ENCODE results near the gene ST3GAL6.

Gene ST3GAL6

DNA sequence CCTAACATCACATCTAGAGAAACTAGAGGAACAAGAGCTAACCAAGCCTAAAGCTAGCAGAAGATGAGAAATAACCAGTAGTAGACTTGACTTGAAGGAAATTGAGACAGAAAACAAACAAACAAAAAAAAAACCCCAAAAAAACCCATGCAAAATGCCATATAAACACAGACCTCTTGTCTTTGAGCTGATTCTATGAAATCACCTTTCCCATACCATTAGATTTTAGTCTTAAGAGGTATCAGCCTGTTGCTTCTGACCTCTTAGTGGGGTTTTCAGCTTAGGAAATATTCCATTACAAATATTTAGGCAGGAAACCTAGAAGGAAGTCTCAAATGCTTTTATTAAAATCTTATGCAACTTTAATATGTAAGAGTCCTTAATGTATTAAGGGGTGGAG is 23.9 kb upstream of the ST3GAL6 start:
- H3K4me2 ChIP-seq (ENCODE audit: low read length) = no peak overlapping the region
- no peak for TF ChIP-seq EZH2 (IDR thresholded peaks at IDR 0.05; ENCODE audit: borderline replicate concordance, low read length)
- TF ChIP-seq, protein P1, sequence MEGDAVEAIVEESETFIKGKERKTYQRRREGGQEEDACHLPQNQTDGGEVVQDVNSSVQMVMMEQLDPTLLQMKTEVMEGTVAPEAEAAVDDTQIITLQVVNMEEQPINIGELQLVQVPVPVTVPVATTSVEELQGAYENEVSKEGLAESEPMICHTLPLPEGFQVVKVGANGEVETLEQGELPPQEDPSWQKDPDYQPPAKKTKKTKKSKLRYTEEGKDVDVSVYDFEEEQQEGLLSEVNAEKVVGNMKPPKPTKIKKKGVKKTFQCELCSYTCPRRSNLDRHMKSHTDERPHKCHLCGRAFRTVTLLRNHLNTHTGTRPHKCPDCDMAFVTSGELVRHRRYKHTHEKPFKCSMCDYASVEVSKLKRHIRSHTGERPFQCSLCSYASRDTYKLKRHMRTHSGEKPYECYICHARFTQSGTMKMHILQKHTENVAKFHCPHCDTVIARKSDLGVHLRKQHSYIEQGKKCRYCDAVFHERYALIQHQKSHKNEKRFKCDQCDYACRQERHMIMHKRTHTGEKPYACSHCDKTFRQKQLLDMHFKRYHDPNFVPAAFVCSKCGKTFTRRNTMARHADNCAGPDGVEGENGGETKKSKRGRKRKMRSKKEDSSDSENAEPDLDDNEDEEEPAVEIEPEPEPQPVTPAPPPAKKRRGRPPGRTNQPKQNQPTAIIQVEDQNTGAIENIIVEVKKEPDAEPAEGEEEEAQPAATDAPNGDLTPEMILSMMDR (IDR thresholded peaks at IDR 0.05; ENCODE audit: low read length) = no peak
- no peak overlapping the region for H3K4me3 ChIP-seq (ENCODE audit: low read depth, low read length, poor library complexity, severe bottlenecking)
- no peak overlapping the region for H2AFZ ChIP-seq (ENCODE audit: low read length)
- no peaks in the 10 kb centered on the region for H3K9me2 ChIP-seq (ENCODE audit: low read depth, low read length)
- no peaks in the 10 kb centered on the region for H3K27me3 ChIP-seq (ENCODE audit: insufficient read depth, low read length)
- no peaks in the 10 kb centered on the region for H3K79me2 ChIP-seq (ENCODE audit: insufficient read depth, low read length)
- no peak overlapping the region for H3K9ac ChIP-seq (ENCODE audit: low read length)
- H3K4me1 ChIP-seq (ENCODE audit: insufficient read depth, low read length, severe bottlenecking) = no peaks in the 10 kb centered on the region
- H3K9me3 ChIP-seq (ENCODE audit: low read length) = no peaks in the 10 kb centered on the region
- no peaks in the 10 kb centered on the region for H3F3A ChIP-seq (ENCODE audit: insufficient read depth, low read length)
- no peaks in the 10 kb centered on the region for H4K20me1 ChIP-seq (ENCODE audit: insufficient read depth, low read length)
- no peak overlapping the region for H3K27ac ChIP-seq (ENCODE audit: low read depth, low read length, poor library complexity, severe bottlenecking)
- no peaks in the 10 kb centered on the region for H3K36me3 ChIP-seq (ENCODE audit: insufficient read depth, low read length)

- Histone ChIP-seq H3K27me3 (ENCODE audit: insufficient read depth, low read length) (no peaks in the 10 kb centered on the region), H3K4me2 (ENCODE audit: low read length) (no peak overlapping the region), H3K79me2 (ENCODE audit: insufficient read depth, low read length) (no peaks in the 10 kb centered on the region), H3K27ac (ENCODE audit: low read depth, low read length, poor library complexity, severe bottlenecking) (no peak overlapping the region), H2AFZ (ENCODE audit: low read length) (no peak overlapping the region), H4K20me1 (ENCODE audit: insufficient read depth, low read length) (no peaks in the 10 kb centered on the region), H3K36me3 (ENCODE audit: insufficient read depth, low read length) (no peaks in the 10 kb centered on the region), H3F3A (ENCODE audit: insufficient read depth, low read length) (no peaks in the 10 kb centered on the region), H3K9me2 (ENCODE audit: low read depth, low read length) (no peaks in the 10 kb centered on the region), H3K4me3 (ENCODE audit: low read depth, low read length, poor library complexity, severe bottlenecking) (no peak overlapping the region), H3K9me3 (ENCODE audit: low read length) (no peaks in the 10 kb centered on the region), H3K4me1 (ENCODE audit: insufficient read depth, low read length, severe bottlenecking) (no peaks in the 10 kb centered on the region), H3K9ac (ENCODE audit: low read length) (no peak overlapping the region)
- TF ChIP-seq, protein P1 (IDR thresholded peaks at IDR 0.05; ENCODE audit: low read length) = no peak
- TF ChIP-seq EZH2 (IDR thresholded peaks at IDR 0.05; ENCODE audit: borderline replicate concordance, low read length) = no peak
Observed at GRCh38 chr3:98740324-98740723, 22.8 kb upstream of the ST3GAL6 start.

- Histone ChIP-seq H3K79me2 (ENCODE audit: insufficient read depth, low read length) (no peaks in the 10 kb centered on the region), H3K36me3 (ENCODE audit: insufficient read depth, low read length) (no peaks in the 10 kb centered on the region), H3K9me2 (ENCODE audit: low read depth, low read length) (no peaks in the 10 kb centered on the region), H2AFZ (ENCODE audit: low read length) (no peak overlapping the region), H4K20me1 (ENCODE audit: insufficient read depth, low read length) (no peaks in the 10 kb centered on the region), H3K4me2 (ENCODE audit: low read length) (no peak overlapping the region), H3K9me3 (ENCODE audit: low read length) (no peaks in the 10 kb centered on the region), H3K27ac (ENCODE audit: low read depth, low read length, poor library complexity, severe bottlenecking) (no peak overlapping the region), H3K4me3 (ENCODE audit: low read depth, low read length, poor library complexity, severe bottlenecking) (no peak overlapping the region), H3K4me1 (ENCODE audit: insufficient read depth, low read length, severe bottlenecking) (no peaks in the 10 kb centered on the region), H3F3A (ENCODE audit: insufficient read depth, low read length) (no peaks in the 10 kb centered on the region), H3K27me3 (ENCODE audit: insufficient read depth, low read length) (no peaks in the 10 kb centered on the region), H3K9ac (ENCODE audit: low read length) (no peak overlapping the region)
- TF ChIP-seq, protein P1 (IDR thresholded peaks at IDR 0.05; ENCODE audit: low read length) = no peak
- no peak for TF ChIP-seq EZH2 (IDR thresholded peaks at IDR 0.05; ENCODE audit: borderline replicate concordance, low read length)
Observed at GRCh38 chr3:98741121-98741716, 21.9 kb upstream of the ST3GAL6 start.
